Activated CD8-positive, alpha-beta memory T cell treated with anti-CD3 and anti-CD28 coated beads for 1 hour (primary cell): ENCODE measurements around the gene BSG.
"Not testable (repeated sequence)": the region's sequence is repeated elsewhere in the genome, so short reads cannot be mapped to it uniquely, and the experiment has no call there.

Experiments
- DNase-seq, 2 donors: peaks; one replicate each; pipeline ENCODE4 v3.0.0-alpha.2; 2020; ENCODE audit warnings: low read depth in 1 of 2; ENCODE audit errors: extremely low read depth in 1 of 2

The BSG gene

GRCh38 chr19:617551-618246, 45.3 kb downstream of the BSG start:
- DNase-seq: no peak

GRCh38 chr19:618247-618619, 45.8 kb downstream of the BSG start:
- DNase-seq: no peak

- DNase-seq: no peak
Observed at GRCh38 chr19:618674-619285, 46.4 kb downstream of the BSG start.

GRCh38 chr19:619286-620002, 47.0 kb downstream of the BSG start:
- DNase-seq: no peak

- no peak for DNase-seq
Observed at GRCh38 chr19:620166-620862, 47.9 kb downstream of the BSG start.

GRCh38 chr19:621191-621590, 48.8 kb downstream of the BSG start:
- not testable (repeated sequence) for DNase-seq

GRCh38 chr19:621819-622218, 49.4 kb downstream of the BSG start:
- no peak for DNase-seq

- DNase-seq: no peak
Observed at GRCh38 chr19:622666-623065, 50.3 kb downstream of the BSG start.

GRCh38 chr19:623175-623916, 51.0 kb downstream of the BSG start:
- DNase-seq: no peak

- no peak for DNase-seq
Observed at GRCh38 chr19:623974-624373, 51.6 kb downstream of the BSG start.

GRCh38 chr19:624433-625109, 52.2 kb downstream of the BSG start:
- no peak for DNase-seq

- no peak for DNase-seq
Observed at GRCh38 chr19:625257-625656, 52.9 kb downstream of the BSG start.

- not testable (repeated sequence) for DNase-seq
Observed at GRCh38 chr19:626566-626965, 54.2 kb downstream of the BSG start.

- DNase-seq: no peak
Observed at GRCh38 chr19:628168-628567, 55.8 kb downstream of the BSG start.

- DNase-seq: not testable (repeated sequence)
Observed at GRCh38 chr19:629515-629914, 57.1 kb downstream of the BSG start.

- no peak for DNase-seq
Observed at GRCh38 chr19:629961-630714, 57.7 kb downstream of the BSG start.

GRCh38 chr19:632579-633067, 60.2 kb downstream of the BSG start:
- DNase-seq: no peak
